ENCODE data around the gene OTOG.

Gene OTOG

GRCh38 chr11:17598700-17599459, 51.8 kb downstream of the OTOG start:
- TF ChIP-seq RAD21 (IDR thresholded peaks at IDR 0.05; ENCODE audit: low read depth): peak; percentile 95
- TF ChIP-seq ZBTB7A (IDR thresholded peaks at IDR 0.05; ENCODE audit: low read depth): no peak
- no peak for TF ChIP-seq USF1 (IDR thresholded peaks at IDR 0.05)

GRCh38 chr11:17599460-17599925, 52.4 kb downstream of the OTOG start:
- TF ChIP-seq YY1 (IDR thresholded peaks at IDR 0.05; ENCODE audit: low read depth) (no peak), MAX (IDR thresholded peaks at IDR 0.05) (no peak), NFIC (IDR thresholded peaks at IDR 0.05) (no peak), FOXM1 (IDR thresholded peaks at IDR 0.05; ENCODE audit: borderline replicate concordance, low read depth) (no peak), TEAD4 (IDR thresholded peaks at IDR 0.05) (no peak), RAD21 (IDR thresholded peaks at IDR 0.05; ENCODE audit: low read depth) (no peak), EGR1 (IDR thresholded peaks at IDR 0.05) (no peak), CEBPB (IDR thresholded peaks at IDR 0.05) (no peak), USF1 (IDR thresholded peaks at IDR 0.05) (no peak), TAF1 (IDR thresholded peaks at IDR 0.05; ENCODE audit: low read depth) (no peak), ZBTB7A (IDR thresholded peaks at IDR 0.05; ENCODE audit: low read depth) (no peak), REST (IDR thresholded peaks at IDR 0.05; ENCODE audit: low read depth) (no peak), CREB1 (IDR thresholded peaks at IDR 0.05; ENCODE audit: low read depth) (no peak), TCF12 (IDR thresholded peaks at IDR 0.05; ENCODE audit: low read depth) (no peak), EP300 (IDR thresholded peaks at IDR 0.05; ENCODE audit: borderline replicate concordance) (no peak)

- no peak for TF ChIP-seq RAD21 (IDR thresholded peaks at IDR 0.05; ENCODE audit: low read depth)
- no peak for TF ChIP-seq EGR1 (IDR thresholded peaks at IDR 0.05)
- no peak for TF ChIP-seq USF1 (IDR thresholded peaks at IDR 0.05)
- TF ChIP-seq TEAD4 (IDR thresholded peaks at IDR 0.05): no peak
- no peak for TF ChIP-seq ZBTB7A (IDR thresholded peaks at IDR 0.05; ENCODE audit: low read depth)
- TF ChIP-seq FOXM1 (IDR thresholded peaks at IDR 0.05; ENCODE audit: borderline replicate concordance, low read depth): no peak
- no peak for TF ChIP-seq TCF12 (IDR thresholded peaks at IDR 0.05; ENCODE audit: low read depth)
- no peak for TF ChIP-seq CREB1 (IDR thresholded peaks at IDR 0.05; ENCODE audit: low read depth)
These were observed 53.5 kb downstream of the OTOG start for GRCh38 chr11:17600316-17601255.

- no peak for TF ChIP-seq TAF1 (IDR thresholded peaks at IDR 0.05; ENCODE audit: low read depth)
- no peak for TF ChIP-seq REST (IDR thresholded peaks at IDR 0.05; ENCODE audit: low read depth)
- TF ChIP-seq TCF12 (IDR thresholded peaks at IDR 0.05; ENCODE audit: low read depth): no peak
- 0 out of 2 replicates have a peak, but pooled peaks have one; percentile 10 for TF ChIP-seq MAX (IDR thresholded peaks at IDR 0.05)
- peak; percentile 84 for TF ChIP-seq EGR1 (IDR thresholded peaks at IDR 0.05)
- TF ChIP-seq CEBPB (IDR thresholded peaks at IDR 0.05): no peak
These were observed 54.2 kb downstream of the OTOG start for GRCh38 chr11:17601256-17601671.

GRCh38 chr11:17601676-17602075, 54.6 kb downstream of the OTOG start:
- TF ChIP-seq TEAD4 (IDR thresholded peaks at IDR 0.05) (no peak), TAF1 (IDR thresholded peaks at IDR 0.05; ENCODE audit: low read depth) (no peak), ZBTB7A (IDR thresholded peaks at IDR 0.05; ENCODE audit: low read depth) (no peak), CREB1 (IDR thresholded peaks at IDR 0.05; ENCODE audit: low read depth) (no peak), TCF12 (IDR thresholded peaks at IDR 0.05; ENCODE audit: low read depth) (no peak)

All from Ishikawa (cell line).